Measurements from ENCODE around the gene ZFP82. TPM values are rescaled to one million over a fixed set of nuclear protein-coding genes. Genes with fewer than 3 reads are reported as not detected.

ZFP82 gene
- total RNA-seq (2021; fragmentation: NEBNext Ultra II Directional; extraction: Animal tissue kit (Norgen Biotek cat#: 25700)): 1 to 10 TPM; 1.7 to 3.9 (median 3.4) TPM
- long read RNA-seq, partial matches to known transcripts: 0 of 5 reads
- long read RNA-seq, other reads (novel, unspliced or antisense): 3 of 5 reads

- TF ChIP-seq CTCF (IDR thresholded peaks at IDR 0.05): no peak
- peak; percentile 16 for DNase-seq
- peaks cover 40% of the 10 kb centered on the region for H3K36me3 Mint-ChIP-seq (ENCODE audit: low read depth)
- H3K27ac Mint-ChIP-seq: peak within 1 kb of the TSS; percentile 84
- H3K27me3 Mint-ChIP-seq (ENCODE audit: insufficient read depth): peaks cover 4% of the 10 kb centered on the region; the same call in 1 of the 2 replicates
- H3K9me3 Mint-ChIP-seq: peaks cover 62% of the 10 kb centered on the region
- H3K4me1 Mint-ChIP-seq (ENCODE audit: low read depth): peaks cover 7% of the 10 kb centered on the region; the same call in 1 of the 2 replicates
- peak within 1 kb of the TSS; percentile 89 for H3K4me3 Mint-ChIP-seq
These were observed at the start of gene ZFP82 for GRCh38 chr19:36418287-36419001. Gene ZFP82 (minus strand): TSS chr19:36418644. CDS start chr19:36409789, 8,855 bp downstream.

GRCh38 chr19:36460046-36460445, 41.6 kb upstream of the ZFP82 start:
- Mint-ChIP-seq H3K27me3 (ENCODE audit: insufficient read depth) (peaks cover 3% of the 10 kb centered on the region; the same call in 1 of the 2 replicates), H3K9me3 (peaks cover 40% of the 10 kb centered on the region), H3K4me3 (peak overlapping the region; percentile 44), H3K27ac (peak overlapping the region; percentile 74), H3K4me1 (ENCODE audit: low read depth) (peaks cover 15% of the 10 kb centered on the region), H3K36me3 (ENCODE audit: low read depth) (peaks cover 48% of the 10 kb centered on the region)
- no peak for TF ChIP-seq CTCF (IDR thresholded peaks at IDR 0.05)
- DNase-seq: peak; percentile 38

DNA sequence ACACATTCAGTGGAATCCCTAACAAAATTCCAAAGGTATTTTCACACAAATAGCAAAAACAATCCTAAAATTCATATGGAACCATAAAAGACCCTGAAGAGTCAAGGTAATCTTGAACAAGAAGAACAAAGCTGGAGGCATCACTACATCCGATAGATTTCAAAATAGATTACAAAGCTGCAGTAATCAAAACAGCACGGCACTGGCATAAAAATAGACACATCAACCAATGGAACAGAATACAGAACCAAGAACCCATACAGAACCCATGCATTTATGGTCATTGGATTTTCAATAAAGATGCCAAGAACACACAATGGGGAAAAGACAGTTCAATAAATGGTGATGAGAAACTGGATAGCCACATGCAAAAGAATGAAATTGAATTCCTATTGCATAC, 38.4 kb upstream of the ZFP82 start:
- TF ChIP-seq CTCF (IDR thresholded peaks at IDR 0.05): no peak
- peaks cover 3% of the 10 kb centered on the region; the same call in 1 of the 2 replicates for H3K27me3 Mint-ChIP-seq (ENCODE audit: insufficient read depth)

GRCh38 chr19:36449059-36449670, 30.7 kb upstream of the ZFP82 start:
- Mint-ChIP-seq H3K27ac (no peak overlapping the region), H3K4me3 (no peak overlapping the region), H3K9me3 (peaks cover 94% of the 10 kb centered on the region), H3K36me3 (ENCODE audit: low read depth) (peaks cover 73% of the 10 kb centered on the region), H3K27me3 (ENCODE audit: insufficient read depth) (no peaks in the 10 kb centered on the region), H3K4me1 (ENCODE audit: low read depth) (no peaks in the 10 kb centered on the region)
- TF ChIP-seq CTCF (IDR thresholded peaks at IDR 0.05): no peak
- DNase-seq: no peak

More for the DNA sequence above, 38.4 kb upstream of the ZFP82 start:
- Mint-ChIP-seq H3K36me3 (ENCODE audit: low read depth) (peaks cover 57% of the 10 kb centered on the region), H3K9me3 (peaks cover 69% of the 10 kb centered on the region), H3K4me3 (no peak overlapping the region), H3K4me1 (ENCODE audit: low read depth) (peaks cover 15% of the 10 kb centered on the region), H3K27ac (no peak overlapping the region)
- no peak for DNase-seq

- peaks cover 33% of the 10 kb centered on the region for H3K36me3 Mint-ChIP-seq (ENCODE audit: low read depth)
- H3K9me3 Mint-ChIP-seq: peaks cover 65% of the 10 kb centered on the region
- H3K4me1 Mint-ChIP-seq (ENCODE audit: low read depth): no peaks in the 10 kb centered on the region
- no peak overlapping the region for H3K4me3 Mint-ChIP-seq
- H3K27ac Mint-ChIP-seq: no peak overlapping the region
- H3K27me3 Mint-ChIP-seq (ENCODE audit: insufficient read depth): peaks cover 2% of the 10 kb centered on the region; the same call in 1 of the 2 replicates
- no peak for DNase-seq
- no peak for TF ChIP-seq CTCF (IDR thresholded peaks at IDR 0.05)
These were observed 22.9 kb upstream of the ZFP82 start for GRCh38 chr19:36441339-36441738.
